Lung (tissue), 12 donors: ENCODE measurements around the gene ALK. TPM values are rescaled to one million over a fixed set of nuclear protein-coding genes. Genes with fewer than 3 reads are reported as not detected.

Experiments used
- ATAC-seq: fragments of 200-7000 bp; cut with Tn5 transposase; one replicate; pipeline ENCODE4 v1.9.1; 2020; ENCODE audit warnings: moderate number of reproducible peaks; ENCODE audit not compliant: insufficient read depth, low FRiP score
- DNase-seq, 3 donors: peaks; one replicate each; pipeline ENCODE4 v3.0.0-alpha.2; 2013 to 2017
- H3K27ac ChIP-seq, 2 donors: one replicate each; pipeline ENCODE4 v1.5.1; 2013; ENCODE audit warnings: mild to moderate bottlenecking in 2 of 2, moderate library complexity in 2 of 2, control low read depth in 1 of 2, inconsistent platforms in 1 of 2, low read depth in 1 of 2, low read length in 1 of 2
- H3K27me3 ChIP-seq, 3 donors: one replicate each; pipeline ENCODE4 v1.5.1; 2013; ENCODE audit warnings: low read length in 2 of 3; ENCODE audit not compliant: control insufficient read depth in 3 of 3, insufficient read depth in 3 of 3
- H3K36me3 ChIP-seq, 4 donors: one replicate each; pipeline ENCODE4 v1.5.1; 2013; ENCODE audit warnings: low read length in 4 of 4, mild to moderate bottlenecking in 1 of 4, moderate library complexity in 1 of 4; ENCODE audit not compliant: control insufficient read depth in 4 of 4, insufficient read depth in 4 of 4
- H3K4me1 ChIP-seq, 5 donors: one replicate each; pipeline ENCODE4 v1.5.1; 2013; ENCODE audit warnings: low read length in 5 of 5, mild to moderate bottlenecking in 2 of 5, moderate library complexity in 1 of 5; ENCODE audit not compliant: control insufficient read depth in 5 of 5, insufficient read depth in 5 of 5
- H3K4me3 ChIP-seq: one replicate; pipeline ENCODE4 v1.5.1; 2013; ENCODE audit warnings: mild to moderate bottlenecking, control low read depth, moderate library complexity
- H3K9ac ChIP-seq, 2 donors: one replicate each; pipeline ENCODE4 v1.5.1; 2013; ENCODE audit warnings: low read length in 2 of 2, control low read depth in 1 of 2; ENCODE audit not compliant: insufficient read depth in 1 of 2
- H3K9me3 ChIP-seq, 4 donors: one replicate each; pipeline ENCODE4 v1.5.1; 2013; ENCODE audit warnings: low read length in 3 of 4, mild to moderate bottlenecking in 1 of 4, moderate library complexity in 1 of 4; ENCODE audit not compliant: control insufficient read depth in 4 of 4, insufficient read depth in 3 of 4
- CTCF ChIP-seq: IDR thresholded peaks from 2 replicates; pipeline ENCODE4 v1.5.1; 2012; ENCODE audit warnings: mild to moderate bottlenecking; ENCODE audit errors: control extremely low read depth, extremely low read depth
- WGBS, 2 donors: extraction: QIAGEN DNeasy Blood & Tissue Kit; methylation state at CpG; one replicate each; pipeline ENCODE4 v1.1.7; 2013; 5-methylcytosine and 5-hydroxymethylcytosine counted together
- polyA plus RNA-seq, 2 donors: library from polyadenylated mRNA; stranded (reverse); fragments of 200-250 nt; gene quantifications; one replicate each; pipeline ENCODE4 v1.2.1, GENCODE V29; 2013
- total RNA-seq, 2 donors: library from RNA; depleted of rRNA in 1 of 2; stranded (reverse); fragments of >200 nt in 1 of 2; gene quantifications; one replicate each; pipeline ENCODE4 v1.2.1, GENCODE V29; 2014 to 2021
- donor health status: control.
- donor health status: control.
- donor health status: Bipolar disorder and iron deficiency.
- donor health status: healthy.
- donor health status: DM: yes; HTN: yes; CAD: no.

ALK gene
- total and polyA plus RNA-seq, 4 donors = 0.09 to 0.25 (median 0.10) TPM; not detected in 1

DNA sequence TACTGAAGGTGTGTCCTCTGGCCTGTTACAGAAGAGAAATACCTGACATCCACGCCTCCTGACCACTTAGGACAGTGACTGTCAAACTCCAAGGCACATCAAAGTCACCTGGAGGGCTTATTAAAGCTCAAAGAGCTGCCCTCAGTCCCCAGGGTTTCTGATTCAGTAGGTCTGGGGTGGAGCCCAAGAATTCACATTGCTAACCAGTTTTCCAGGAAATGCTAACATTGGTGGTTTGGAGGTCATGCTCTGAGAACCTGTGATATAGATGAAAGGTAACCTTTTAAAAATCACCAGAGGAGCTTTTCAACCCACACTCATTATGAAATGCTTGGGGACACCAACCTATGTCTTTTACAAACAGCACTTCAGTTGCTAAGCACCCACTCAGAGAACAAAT, 172.3 kb downstream of the ALK start:
- no peak overlapping the region for H3K27ac ChIP-seq
- WGBS, 2 donors = 57 to 83% methylated on average over 1 of the region's 1 CpG
- DNase-seq = peak in 1 of 3 donors; percentile 20

GRCh38 chr2:29747786-29748470, 173.5 kb downstream of the ALK start:
- ATAC-seq (peak; percentile 47), DNase-seq (no peak)
- no peaks in the 10 kb centered on the region for H3K27me3 ChIP-seq
- no peak for TF ChIP-seq CTCF
- no peak overlapping the region for H3K9ac ChIP-seq
- WGBS, 2 donors = 53 to 75% methylated on average over 3 of the region's 3 CpGs
- peaks cover 0 to 7% (median 0%) of the 10 kb centered on the region in 5 donors for H3K4me1 ChIP-seq
- H3K36me3 ChIP-seq = no peaks in the 10 kb centered on the region
- H3K4me3 ChIP-seq = no peak overlapping the region
- no peak overlapping the region for H3K27ac ChIP-seq
- H3K9me3 ChIP-seq = no peaks in the 10 kb centered on the region

More for the DNA sequence above, 172.3 kb downstream of the ALK start:
- Histone ChIP-seq H3K9me3 (no peaks in the 10 kb centered on the region), H3K36me3 (no peaks in the 10 kb centered on the region), H3K4me3 (no peak overlapping the region), H3K4me1 (peaks cover 0 to 7% (median 0%) of the 10 kb centered on the region in 5 donors), H3K27me3 (no peaks in the 10 kb centered on the region), H3K9ac (no peak overlapping the region)
- TF ChIP-seq CTCF = no peak
- ATAC-seq = peak; percentile 68

DNA sequence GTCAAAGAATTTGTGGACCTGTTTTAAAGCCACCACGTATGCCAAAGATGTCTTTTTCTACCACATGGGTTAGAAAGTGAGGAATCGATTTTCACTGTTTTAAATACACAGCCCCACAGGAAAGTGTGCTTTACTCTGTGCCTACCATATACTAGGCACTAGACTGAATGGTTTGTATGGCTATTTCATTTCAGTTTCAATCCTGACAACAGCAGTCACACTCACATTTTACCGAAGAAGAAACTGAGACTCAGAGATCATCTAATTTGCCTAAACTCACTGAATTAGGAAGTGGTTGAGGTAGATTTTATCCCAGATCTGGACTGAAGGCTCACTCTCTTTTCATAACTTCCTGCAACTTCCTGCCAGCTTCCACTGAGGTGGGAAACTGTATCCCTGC, 176.4 kb downstream of the ALK start:
- Histone ChIP-seq H3K4me3 (no peak overlapping the region), H3K9me3 (peaks cover 0 to 5% (median 0%) of the 10 kb centered on the region in 4 donors), H3K27me3 (no peaks in the 10 kb centered on the region), H3K9ac (no peak overlapping the region), H3K4me1 (peaks cover 0 to 7% (median 0%) of the 10 kb centered on the region in 5 donors), H3K36me3 (no peaks in the 10 kb centered on the region), H3K27ac (no peak overlapping the region)
- WGBS, 2 donors = 61 to 70% methylated on average over 3 of the region's 3 CpGs
- no peak for ATAC-seq
- no peak for TF ChIP-seq CTCF
- no peak for DNase-seq
